ENCODE results near the gene TMEM254. TPM values are rescaled to one million over a fixed set of nuclear protein-coding genes. Genes with fewer than 3 reads are reported as not detected.
"Not testable (repeated sequence)": the region's sequence is repeated elsewhere in the genome, so short reads cannot be mapped to it uniquely, and the experiment has no call there.

The TMEM254 gene
- total RNA-seq (10 to 100 TPM in 5 of 7 donors, 1 to 10 TPM in 2; 8.9 to 14.8 (median 11.3) TPM), polyA plus RNA-seq (10 to 100 TPM in 1 of 3 donors, 1 to 10 TPM in 2; 6.9 to 10.2 (median 9.6) TPM)
- long read RNA-seq, donor 1, transcript TMEM254-205 (4 exons, 2,042 nt) = major isoform, 9 of 23 reads
- long read RNA-seq, donor 1, partial matches to known transcripts = 11 of 23 reads
- long read RNA-seq, donor 1, other reads (novel, unspliced or antisense) = 0 of 23 reads
- long read RNA-seq, donor 2, transcript TMEM254-205 (4 exons, 2,042 nt) = major isoform, 6 of 12 reads
- long read RNA-seq, donor 2, partial matches to known transcripts = 0 of 12 reads
- long read RNA-seq, donor 2, other reads (novel, unspliced or antisense) = 0 of 12 reads

- H3K27ac ChIP-seq = peak within 1 kb of the TSS; percentile 85 to 96 (median 92)
- 0% methylated on average over 25 to 64 of the region's 64 CpGs for WGBS, 5 donors
- intact Hi-C loops (cut with DNase I; ENCODE audit: low total_unique reads) = no loop called here
- no peaks in the 10 kb centered on the region for H3K9me3 ChIP-seq
- H3K36me3 ChIP-seq = peaks cover 0 to 20% (median 10%) of the 10 kb centered on the region in 6 donors
- peak; percentile 96 for DNase-seq
- H3K27me3 ChIP-seq (replicated peaks in 1 of 7) = no peaks in the 10 kb centered on the region
- TF ChIP-seq POLR2A (IDR thresholded peaks at IDR 0.05) (no peak), POLR2AphosphoS5 (IDR thresholded peaks at IDR 0.05) (peak; percentile 47 to 79 (median 76))
- peak within 1 kb of the TSS; percentile 64 to 99 (median 92) for H3K4me3 ChIP-seq
- peaks cover 0 to 24% (median 19%) of the 10 kb centered on the region in 6 donors for H3K4me1 ChIP-seq
These were observed at the start of gene TMEM254 for GRCh38 chr10:80078448-80079311. TMEM254 (plus strand) TSS chr10:80078665; CDS start chr10:80078700, 35 bp downstream.

GRCh38 chr10:80029205-80029604, 49.3 kb upstream of the TMEM254 start:
- intact Hi-C loops (cut with DNase I; ENCODE audit: low total_unique reads); H3K27ac ChIP-seq; H3K27me3 ChIP-seq (replicated peaks in 1 of 7); H3K9me3 ChIP-seq; H3K4me3 ChIP-seq; H3K4me1 ChIP-seq; H3K36me3 ChIP-seq; DNase-seq: not testable (repeated sequence)
- 40 to 70% (median 53%) methylated on average over 1 to 3 of the region's 3 CpGs for WGBS, 5 donors

GRCh38 chr10:80029865-80030264, 48.6 kb upstream of the TMEM254 start:
- H3K4me3 ChIP-seq; H3K36me3 ChIP-seq; H3K27ac ChIP-seq; H3K27me3 ChIP-seq (replicated peaks in 1 of 7); H3K4me1 ChIP-seq; DNase-seq; H3K9me3 ChIP-seq; intact Hi-C loops (cut with DNase I; ENCODE audit: low total_unique reads): not testable (repeated sequence)
- 54 to 92% (median 80%) methylated on average over 4 to 5 of the region's 5 CpGs for WGBS, 5 donors

DNA sequence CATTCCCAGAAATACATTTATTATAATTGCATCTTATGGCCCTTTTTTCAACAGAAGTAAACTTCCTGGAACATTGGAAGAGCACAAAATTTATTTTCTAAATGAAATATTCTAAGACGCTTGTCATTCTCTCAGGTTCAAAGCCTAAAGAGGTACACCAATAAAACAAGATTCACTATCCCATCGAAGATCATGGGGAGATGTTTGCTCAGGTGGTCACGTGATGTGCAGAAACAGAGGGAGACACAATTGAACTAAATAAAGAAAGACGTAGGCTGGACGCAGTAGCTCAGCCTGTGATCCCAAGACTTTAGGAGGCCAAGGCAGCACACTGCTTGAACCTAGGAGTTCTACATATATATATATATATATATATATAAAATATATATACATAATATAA, 46.0 kb upstream of the TMEM254 start:
- intact Hi-C loops (cut with DNase I; ENCODE audit: low total_unique reads) = no loop called here
- TF ChIP-seq POLR2AphosphoS5 (IDR thresholded peaks at IDR 0.05) (no peak), POLR2A (IDR thresholded peaks at IDR 0.05) (no peak)
- no peaks in the 10 kb centered on the region for H3K27me3 ChIP-seq (replicated peaks in 1 of 7)
- H3K9me3 ChIP-seq = no peaks in the 10 kb centered on the region
- no peaks in the 10 kb centered on the region for H3K4me1 ChIP-seq
- WGBS, 5 donors = 89 to 98% (median 92%) methylated on average over 5 of the region's 5 CpGs
- H3K4me3 ChIP-seq = no peak overlapping the region
- no peaks in the 10 kb centered on the region for H3K36me3 ChIP-seq
- no peak overlapping the region for H3K27ac ChIP-seq
- no peak for DNase-seq

GRCh38 chr10:80034766-80035165, 43.7 kb upstream of the TMEM254 start:
- H3K36me3 ChIP-seq; H3K4me1 ChIP-seq; H3K27me3 ChIP-seq (replicated peaks in 1 of 7); H3K9me3 ChIP-seq; DNase-seq; H3K27ac ChIP-seq; H3K4me3 ChIP-seq; intact Hi-C loops (cut with DNase I; ENCODE audit: low total_unique reads): not testable (repeated sequence)
- WGBS, 5 donors = 82 to 92% (median 86%) methylated on average over 5 of the region's 5 CpGs

DNA sequence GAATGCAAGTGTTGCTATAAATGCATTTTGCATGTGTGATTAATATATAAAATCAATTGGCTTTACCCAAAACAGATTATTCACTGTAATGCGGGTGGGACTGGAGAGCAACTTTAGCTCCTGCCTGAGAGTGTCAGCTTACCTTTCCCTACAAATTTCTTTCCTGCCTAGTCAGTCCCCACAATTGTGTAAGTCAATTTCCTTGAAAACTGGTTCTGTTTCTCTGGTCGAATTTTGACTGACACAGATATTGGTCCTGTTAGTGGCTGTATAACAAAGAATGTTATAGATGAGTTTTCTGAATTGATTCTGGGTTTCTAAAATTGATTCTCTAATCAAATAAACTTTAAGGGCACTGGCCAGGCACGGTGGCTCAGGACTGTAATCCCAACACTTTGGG, 43.0 kb upstream of the TMEM254 start:
- H3K36me3 ChIP-seq; DNase-seq; H3K27me3 ChIP-seq (replicated peaks in 1 of 7); H3K9me3 ChIP-seq; H3K4me1 ChIP-seq; intact Hi-C loops (cut with DNase I; ENCODE audit: low total_unique reads); H3K27ac ChIP-seq; H3K4me3 ChIP-seq: not testable (repeated sequence)
- WGBS, 5 donors = 73 to 88% (median 77%) methylated on average over 3 of the region's 3 CpGs

- H3K27ac ChIP-seq; H3K27me3 ChIP-seq (replicated peaks in 1 of 7); H3K9me3 ChIP-seq; intact Hi-C loops (cut with DNase I; ENCODE audit: low total_unique reads); H3K4me3 ChIP-seq; H3K36me3 ChIP-seq; DNase-seq; H3K4me1 ChIP-seq: not testable (repeated sequence)
- 86 to 95% (median 93%) methylated on average over 5 of the region's 5 CpGs for WGBS, 5 donors
These were observed 41.5 kb upstream of the TMEM254 start for GRCh38 chr10:80036921-80037500.

DNA sequence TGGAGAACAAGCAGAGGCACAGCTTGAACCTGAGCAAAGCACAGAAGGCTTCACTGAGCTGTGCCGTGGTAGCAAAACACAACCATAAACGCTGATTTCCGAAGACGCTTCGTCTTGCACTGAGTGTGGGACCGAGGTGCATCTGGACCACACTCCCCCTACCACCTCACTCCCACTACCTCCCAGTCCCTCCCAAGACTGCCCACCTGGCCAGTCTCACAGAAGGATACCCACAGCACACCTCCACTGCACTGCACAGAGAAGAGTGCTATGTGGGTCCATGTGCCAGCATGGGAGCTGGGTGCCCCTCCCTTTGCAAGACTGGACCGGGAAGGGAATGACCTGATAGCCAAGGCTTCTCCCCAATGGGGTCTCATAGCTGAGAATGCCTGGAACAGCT, 40.2 kb upstream of the TMEM254 start:
- DNase-seq; H3K27me3 ChIP-seq (replicated peaks in 1 of 7); H3K4me1 ChIP-seq; H3K36me3 ChIP-seq; H3K9me3 ChIP-seq; intact Hi-C loops (cut with DNase I; ENCODE audit: low total_unique reads); H3K4me3 ChIP-seq; H3K27ac ChIP-seq: not testable (repeated sequence)
- 84 to 100% (median 85%) methylated on average over 1 of the region's 7 CpGs; no CpG with 5 or more reads in 2 of the 5 donors for WGBS, 5 donors
